HCT116 (cell line): Measurements from ENCODE around the gene AARSD1. TPM values are rescaled to one million over a fixed set of nuclear protein-coding genes. Genes with fewer than 3 reads are reported as not detected.

ENCODE experiments used
- ATF3 ChIP-seq: IDR thresholded peaks from 2 replicates; pipeline ENCODE4 v1.6.1; 2012
- CBX3 ChIP-seq: IDR thresholded peaks from 2 replicates; pipeline ENCODE4 v1.6.1; 2012; ENCODE audit warnings: low read depth
- CEBPB ChIP-seq: IDR thresholded peaks from 2 replicates; pipeline ENCODE4 v1.6.1; 2012; ENCODE audit warnings: low read depth
- EGR1 ChIP-seq: IDR thresholded peaks from 2 replicates; pipeline ENCODE4 v1.6.1; 2012; ENCODE audit warnings: low read depth
- ELF1 ChIP-seq: IDR thresholded peaks from 2 replicates; pipeline ENCODE4 v1.6.1; 2012; ENCODE audit warnings: low read depth, borderline replicate concordance
- FOSL1 ChIP-seq: IDR thresholded peaks from 2 replicates; pipeline ENCODE4 v1.6.1; 2012; ENCODE audit warnings: low read depth
- MAX ChIP-seq: IDR thresholded peaks from 2 replicates; pipeline ENCODE4 v1.6.1; 2012
- POLR2AphosphoS5 ChIP-seq: IDR thresholded peaks from 2 replicates; pipeline ENCODE4 v1.6.1; 2011; ENCODE audit warnings: mild to moderate bottlenecking, low read depth, low read length, moderate library complexity
- RAD21 ChIP-seq: IDR thresholded peaks from 2 replicates; pipeline ENCODE4 v1.6.1; 2012; ENCODE audit warnings: low read depth, mild to moderate bottlenecking
- SP1 ChIP-seq: IDR thresholded peaks from 2 replicates; pipeline ENCODE4 v1.6.1; 2012; ENCODE audit warnings: low read depth
- SRF ChIP-seq: IDR thresholded peaks from 2 replicates; pipeline ENCODE4 v1.6.1; 2012; ENCODE audit warnings: low read depth
- TCF7L2 ChIP-seq: IDR thresholded peaks from 2 replicates; pipeline ENCODE4 v1.7.0; 2011; ENCODE audit warnings: borderline replicate concordance, inconsistent platforms; ENCODE audit not compliant: insufficient read depth, insufficient read length; ENCODE audit errors: extremely low read depth
- YY1 ChIP-seq: IDR thresholded peaks from 2 replicates; pipeline ENCODE4 v1.6.1; 2011; ENCODE audit warnings: low read length, low read depth, moderate library complexity, mild to moderate bottlenecking; ENCODE audit not compliant: insufficient replicate concordance; ENCODE audit errors: extremely low read depth
- ZBTB33 ChIP-seq: IDR thresholded peaks from 2 replicates; pipeline ENCODE4 v1.6.1; 2011; ENCODE audit warnings: mild to moderate bottlenecking, low read length, moderate library complexity; ENCODE audit not compliant: insufficient replicate concordance; ENCODE audit errors: extremely low read depth
- ZFX ChIP-seq: fragments of 450-650 bp; IDR thresholded peaks from 2 replicates; pipeline ENCODE4 v1.6.1; 2017
- ZNF274 ChIP-seq: fragments of 200-500 bp; sonication (Bioruptor generic); IDR thresholded peaks from 2 replicates; pipeline ENCODE4 v1.6.1; 2014; ENCODE audit warnings: mild to moderate bottlenecking, low read depth, low read length, inconsistent platforms
- total RNA-seq: library from RNA; stranded (reverse); gene quantifications from one replicate; pipeline ENCODE4 v1.2.1, GENCODE V29; 2021; ENCODE audit not compliant: unreplicated experiment

AARSD1 gene
- total RNA-seq, 1 experiment from 2014 or later, result 65.9 TPM

- peak; percentile 74 for TF ChIP-seq SRF
- TF ChIP-seq RAD21, result peak; percentile 84
- TF ChIP-seq YY1, result peak; percentile 78
- TF ChIP-seq CBX3, result peak; percentile 96
- peak; percentile 34; the same call in 1 of the 2 replicates for TF ChIP-seq CEBPB
- TF ChIP-seq ZBTB33, result peak; percentile 37
- no peak for TF ChIP-seq ZNF274
- peak; percentile 95 for TF ChIP-seq SP1
- TF ChIP-seq POLR2AphosphoS5, result peak; percentile 92
- peak; percentile 97; the same call in 1 of the 2 replicates for TF ChIP-seq ELF1
- peak; percentile 53 for TF ChIP-seq EGR1
- peak; percentile 94 for TF ChIP-seq MAX
- TF ChIP-seq ZFX, result peak; percentile 95; the same call in 1 of the 2 replicates
- TF ChIP-seq TCF7L2, result peak; percentile 83
- TF ChIP-seq ATF3, result no peak
- TF ChIP-seq FOSL1, result peak; percentile 41; the same call in 1 of the 2 replicates
Measured at GRCh38 chr17:42997984-42998938, 34.0 kb upstream of the AARSD1 start, which contains the start of gene RPL27 (continued).
